GM18868 (cell line): ENCODE measurements around the gene PMIS2.

ENCODE experiments used
- ATAC-seq: cut with Tn5 transposase; IDR thresholded peaks from one replicate; pipeline ENCODE4 v1.9.1; 2021; ENCODE audit warnings: mild to moderate bottlenecking, moderate library complexity; ENCODE audit not compliant: unreplicated experiment

Gene PMIS2

GRCh38 chr19:35623327-35624010 lies 37.5 kb downstream of the PMIS2 start:
- no peak for ATAC-seq

GRCh38 chr19:35628264-35628564 lies 42.2 kb downstream of the PMIS2 start:
- no peak for ATAC-seq

- ATAC-seq, result peak; percentile 97
These were observed 42.8 kb downstream of the PMIS2 start, which contains the start of gene RBM42 for GRCh38 chr19:35628565-35629331. Gene RBM42 (plus strand): TSS chr19:35629036. CDS start chr19:35629154, 118 bp downstream.

GRCh38 chr19:35629332-35629633 lies 43.3 kb downstream of the PMIS2 start:
- no peak for ATAC-seq

- no peak for ATAC-seq
These were observed 47.9 kb downstream of the PMIS2 start for GRCh38 chr19:35633727-35634440.

GRCh38 chr19:35636651-35637050 lies 50.7 kb downstream of the PMIS2 start:
- no peak for ATAC-seq
